ENCODE data around the gene UPB1. TPM values are rescaled to one million over a fixed set of nuclear protein-coding genes. Genes with fewer than 3 reads are reported as not detected.

UPB1 gene
- total and polyA plus RNA-seq, 10 of the 15 experiments (the other 5 are each of a cell fraction or from before 2014, with no cell fraction given) = 0.89 to 20.5 (median 3.1) TPM

- TF ChIP-seq RAD21 (IDR thresholded peaks at IDR 0.05; ENCODE audit: insufficient read depth, low read depth, low read length) (no peak), CEBPB (IDR thresholded peaks at IDR 0.05; ENCODE audit: borderline replicate concordance in 1 of 2, low read depth in 2 of 2, low read length in 2 of 2) (no peak), LARP7 (IDR thresholded peaks at IDR 0.05) (no peak), MLLT1 (IDR thresholded peaks at IDR 0.05) (no peak), ZBTB40 (IDR thresholded peaks at IDR 0.05; ENCODE audit: borderline replicate concordance) (no peak)
These were observed 53.7 kb downstream of the UPB1 start (continued) for GRCh38 chr22:24548812-24549211.

All from GM12878 (cell line).